Spleen (tissue), 11 donors: ENCODE measurements around the gene C3orf20. TPM values are rescaled to one million over a fixed set of nuclear protein-coding genes. Genes with fewer than 3 reads are reported as not detected.
A peak's percentile ranks its signal among the peaks of the same experiment; 100 is the strongest.

Source experiments
- DNase-seq: peaks from one replicate; pipeline ENCODE4 v3.0.0-alpha.2; 2020
- H3K27ac ChIP-seq, 8 donors: fragments of 200-600 bp; sonication (generic) in 7 of 8; 1 replicate in 4 of 8; 2 replicates in 4 of 8; pipeline versions ENCODE4 v1.5.0 to v1.8.0; 2016 to 2021; ENCODE audit warnings: inconsistent platforms in 4 of 8, mild to moderate bottlenecking in 4 of 8, moderate library complexity in 1 of 8
- H3K27me3 ChIP-seq, 7 donors: fragments of 200-600 bp; sonication (generic) in 6 of 7; replicated peaks in 1 of 7; 1 replicate in 4 of 7; 2 replicates in 3 of 7; pipeline versions ENCODE4 v1.5.0 to v1.8.0; 2016 to 2021; ENCODE audit warnings: inconsistent platforms in 3 of 7, mild to moderate bottlenecking in 1 of 7
- H3K36me3 ChIP-seq, 6 donors: fragments of 200-600 bp; sonication (generic) in 5 of 6; 1 replicate in 4 of 6; 2 replicates in 2 of 6; pipeline versions ENCODE4 v1.5.0 to v1.8.0; 2016 to 2021; ENCODE audit warnings: inconsistent platforms in 2 of 6
- H3K4me1 ChIP-seq, 6 donors: fragments of 200-600 bp; sonication (generic) in 5 of 6; 1 replicate in 3 of 6; 2 replicates in 3 of 6; pipeline versions ENCODE4 v1.5.0 to v1.8.0; 2016 to 2021; ENCODE audit warnings: inconsistent platforms in 3 of 6
- H3K4me3 ChIP-seq, 8 donors: fragments of 200-600 bp; sonication (generic) in 7 of 8; 1 replicate in 4 of 8; 2 replicates in 4 of 8; pipeline versions ENCODE4 v1.5.0 to v1.8.0; 2016 to 2021; ENCODE audit warnings: inconsistent platforms in 4 of 8, mild to moderate bottlenecking in 4 of 8, moderate library complexity in 2 of 8
- H3K9me3 ChIP-seq, 8 donors: fragments of 200-600 bp; sonication (generic) in 7 of 8; 1 replicate in 4 of 8; 2 replicates in 4 of 8; pipeline versions ENCODE4 v1.5.0 to v1.8.0; 2016 to 2021; ENCODE audit warnings: inconsistent platforms in 4 of 8
- POLR2A ChIP-seq, 3 donors: fragments of 450-650 bp; IDR thresholded peaks; one replicate each; pipeline ENCODE4 v1.5.1; 2017; ENCODE audit warnings: antibody characterized with exemption in 3 of 3, mild to moderate bottlenecking in 1 of 3
- POLR2AphosphoS5 ChIP-seq, 3 donors: sonication (generic); formaldehyde crosslinking; IDR thresholded peaks; one replicate each; pipeline ENCODE4 v1.5.1; 2017; ENCODE audit warnings: antibody characterized with exemption in 3 of 3
- WGBS, 5 donors: extraction: QIAGEN DNeasy Blood & Tissue Kit in 3 of 5; methylation state at CpG; one replicate each; pipeline versions ENCODE4 v1.1.5 to v1.1.7; 2013 to 2018; 5-methylcytosine and 5-hydroxymethylcytosine counted together
- intact Hi-C: fragments of 100-400 bp; cut with DNase I; formaldehyde crosslinking; loops from one replicate; pipeline ENCODE4 v1.15.0; 2023; ENCODE audit warnings: low total_unique reads
- polyA plus RNA-seq, 3 donors: library from polyadenylated mRNA; stranded (reverse); fragments of 200-250 nt; gene quantifications; one replicate each; pipeline ENCODE4 v1.2.1, GENCODE V29; 2013
- total RNA-seq, 7 donors: library from RNA; depleted of rRNA in 3 of 7; stranded (reverse); fragments of >200 nt in 3 of 7; fragmentation: NEBNext Ultra II Directional in 4 of 7; extraction: Animal tissue kit (Norgen Biotek cat#: 25700) in 4 of 7; gene quantifications; one replicate each; pipeline versions ENCODE4 v1.1.0 to v1.2.1, GENCODE V29; 2016 to 2021
- TF ChIP-seq, protein P1 (sequence below), 11 experiments: fragments of 200-600 bp in 7 of 11; fragments of 450-650 bp in 4 of 11; sonication (generic) in 4 of 11; IDR thresholded peaks in 8 of 11; conservative IDR thresholded peaks in 3 of 11; 1 replicate in 7 of 11; 2 replicates in 4 of 11; pipeline versions ENCODE4 v1.4.0 to v1.8.0; 2016 to 2021; ENCODE audit warnings: antibody characterized with exemption in 11 of 11, inconsistent platforms in 4 of 11, mild to moderate bottlenecking in 1 of 11
- donor health status: healthy with polysubstance abuse.
- donor health status: DM: no; HTN: no; CAD: no; lungs with moderate emphysema.
- donor health status: DM: no; HTN: no; CAD: no.
- donor health status: Bipolar disorder and iron deficiency.
- donor health status: healthy.
- donor health status: DM: no; HTN: no; CAD: no.
- donor health status: DM: yes; HTN: yes; CAD: no.

The C3orf20 gene
- total and polyA plus RNA-seq, 10 donors: 0.17 to 1.1 (median 0.30) TPM; not detected in 3

DNA sequence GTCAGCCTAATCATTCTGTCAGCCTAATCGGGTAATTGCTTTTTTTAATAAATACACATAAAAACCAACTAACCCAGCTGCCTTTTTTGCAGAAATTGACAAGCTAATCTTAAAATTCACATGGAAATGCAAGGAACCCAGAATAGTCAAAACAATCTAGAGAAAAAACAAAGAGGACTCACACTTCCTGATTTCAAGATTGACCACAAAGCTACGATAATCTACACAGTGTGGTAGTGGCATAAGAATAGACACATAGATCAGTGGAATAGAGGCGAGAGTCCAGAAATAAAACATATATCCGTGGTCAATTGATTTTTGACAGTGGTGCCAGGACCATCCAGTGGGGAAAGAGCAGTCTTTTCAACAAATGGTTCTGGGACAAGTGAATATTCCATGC, 2.4 kb upstream of the C3orf20 start:
- no peak for DNase-seq
- Histone ChIP-seq H3K4me3 (no peak overlapping the region), H3K9me3 (no peaks in the 10 kb centered on the region), H3K4me1 (no peaks in the 10 kb centered on the region), H3K36me3 (peaks cover 5 to 67% (median 57%) of the 10 kb centered on the region in 6 donors), H3K27ac (no peak overlapping the region), H3K27me3 (no peaks in the 10 kb centered on the region)
- 59 to 81% (median 70%) methylated on average over 4 of the region's 4 CpGs for WGBS, 5 donors
- TF ChIP-seq POLR2AphosphoS5 (IDR thresholded peaks at IDR 0.05) (no peak), POLR2A (IDR thresholded peaks at IDR 0.05) (no peak)
- TF ChIP-seq, protein P1, sequence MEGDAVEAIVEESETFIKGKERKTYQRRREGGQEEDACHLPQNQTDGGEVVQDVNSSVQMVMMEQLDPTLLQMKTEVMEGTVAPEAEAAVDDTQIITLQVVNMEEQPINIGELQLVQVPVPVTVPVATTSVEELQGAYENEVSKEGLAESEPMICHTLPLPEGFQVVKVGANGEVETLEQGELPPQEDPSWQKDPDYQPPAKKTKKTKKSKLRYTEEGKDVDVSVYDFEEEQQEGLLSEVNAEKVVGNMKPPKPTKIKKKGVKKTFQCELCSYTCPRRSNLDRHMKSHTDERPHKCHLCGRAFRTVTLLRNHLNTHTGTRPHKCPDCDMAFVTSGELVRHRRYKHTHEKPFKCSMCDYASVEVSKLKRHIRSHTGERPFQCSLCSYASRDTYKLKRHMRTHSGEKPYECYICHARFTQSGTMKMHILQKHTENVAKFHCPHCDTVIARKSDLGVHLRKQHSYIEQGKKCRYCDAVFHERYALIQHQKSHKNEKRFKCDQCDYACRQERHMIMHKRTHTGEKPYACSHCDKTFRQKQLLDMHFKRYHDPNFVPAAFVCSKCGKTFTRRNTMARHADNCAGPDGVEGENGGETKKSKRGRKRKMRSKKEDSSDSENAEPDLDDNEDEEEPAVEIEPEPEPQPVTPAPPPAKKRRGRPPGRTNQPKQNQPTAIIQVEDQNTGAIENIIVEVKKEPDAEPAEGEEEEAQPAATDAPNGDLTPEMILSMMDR (IDR thresholded peaks at IDR 0.05 in 8 of 11, conservative IDR thresholded peaks at IDR 0.05 in 3 of 11): no peak
- intact Hi-C loops: loop anchor here (5.0 to 10.0 kb wide), 2 partner anchors 102 to 250 kb away; no protein-coding TSS in a partner anchor

GRCh38 chr3:14676881-14677280, 1.9 kb downstream of the C3orf20 start:
- intact Hi-C loops: loop anchor here (10.0 kb wide), 1 partner anchor 98 kb away; no protein-coding TSS in a partner anchor
- Histone ChIP-seq H3K9me3 (peaks cover 0 to 15% (median 7%) of the 10 kb centered on the region in 8 donors), H3K4me3 (no peak overlapping the region), H3K27me3 (no peaks in the 10 kb centered on the region), H3K27ac (no peak overlapping the region), H3K4me1 (no peaks in the 10 kb centered on the region), H3K36me3 (peaks cover 0 to 24% (median 14%) of the 10 kb centered on the region in 6 donors)
- WGBS, 5 donors: 88 to 97% (median 92%) methylated on average over 4 of the region's 4 CpGs
- TF ChIP-seq, protein P1 (IDR thresholded peaks at IDR 0.05 in 8 of 11, conservative IDR thresholded peaks at IDR 0.05 in 3 of 11): no peak
- TF ChIP-seq POLR2A (IDR thresholded peaks at IDR 0.05) (no peak), POLR2AphosphoS5 (IDR thresholded peaks at IDR 0.05) (no peak)
- no peak for DNase-seq

DNA sequence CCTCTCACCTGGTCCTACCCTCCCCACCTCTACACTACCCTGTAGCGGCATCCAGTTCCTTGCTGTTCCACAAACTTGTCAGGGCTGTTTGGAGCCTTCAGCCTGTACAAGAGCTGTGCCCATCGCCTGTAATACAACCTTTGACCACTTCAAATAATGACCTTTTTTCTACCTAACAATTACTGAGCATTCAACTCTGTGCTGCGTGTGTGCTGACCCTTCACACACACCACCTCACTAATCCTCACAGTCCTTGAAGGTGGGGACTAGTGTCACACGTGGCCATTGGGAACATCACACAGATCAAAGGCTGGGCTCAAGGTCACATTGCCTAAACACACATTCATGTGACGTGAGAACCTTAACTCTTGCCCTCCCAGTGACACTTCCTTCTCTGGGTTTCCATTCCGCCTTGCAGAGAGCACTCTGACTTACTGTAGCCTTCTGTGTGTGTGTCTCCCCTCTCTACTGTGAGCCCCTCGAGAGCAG, 3.1 kb downstream of the C3orf20 start:
- H3K9me3 ChIP-seq: peaks cover 0 to 15% (median 7%) of the 10 kb centered on the region in 8 donors
- intact Hi-C loops: loop anchor here (10.0 kb wide), 1 partner anchor 97 kb away; no protein-coding TSS in a partner anchor
- no peak for DNase-seq
- 64 to 85% (median 71%) methylated on average over 7 of the region's 7 CpGs for WGBS, 5 donors
- no peaks in the 10 kb centered on the region for H3K4me1 ChIP-seq
- no peak for TF ChIP-seq POLR2A (IDR thresholded peaks at IDR 0.05)
- TF ChIP-seq, protein P1 (IDR thresholded peaks at IDR 0.05 in 8 of 11, conservative IDR thresholded peaks at IDR 0.05 in 3 of 11): no peak
- TF ChIP-seq POLR2AphosphoS5 (IDR thresholded peaks at IDR 0.05): peak in 1 of 3 donors; percentile 31
- H3K4me3 ChIP-seq: no peak overlapping the region
- H3K27ac ChIP-seq: no peak overlapping the region
- peaks cover 0 to 12% (median 3%) of the 10 kb centered on the region in 6 donors for H3K36me3 ChIP-seq
- H3K27me3 ChIP-seq: no peaks in the 10 kb centered on the region

DNA sequence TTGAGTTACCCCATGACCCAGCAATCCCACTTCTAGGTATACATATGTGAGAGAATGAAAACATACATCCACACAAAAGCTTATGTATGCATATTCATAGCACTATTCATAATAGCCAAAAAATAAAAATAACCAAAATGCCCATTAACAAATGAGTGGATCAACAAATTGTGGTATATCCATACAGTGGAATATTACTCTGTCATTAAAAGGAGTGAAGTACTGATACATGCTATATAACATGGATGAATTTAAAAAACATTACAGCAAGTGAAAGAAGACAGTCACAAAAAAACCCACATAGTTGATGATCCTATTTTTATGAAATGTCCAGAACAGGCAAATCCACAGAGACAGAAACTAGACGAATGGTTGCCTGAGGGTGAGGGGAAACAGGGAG, 5.2 kb downstream of the C3orf20 start:
- peaks cover 0 to 15% (median 7%) of the 10 kb centered on the region in 8 donors for H3K9me3 ChIP-seq
- H3K4me1 ChIP-seq: no peaks in the 10 kb centered on the region
- H3K27ac ChIP-seq: no peak overlapping the region
- 92 to 98% (median 97%) methylated on average over 1 of the region's 1 CpG for WGBS, 5 donors
- no peak overlapping the region for H3K4me3 ChIP-seq
- DNase-seq: no peak
- H3K36me3 ChIP-seq: no peaks in the 10 kb centered on the region
- H3K27me3 ChIP-seq: no peaks in the 10 kb centered on the region
- intact Hi-C loops: no loop called here
- TF ChIP-seq POLR2A (IDR thresholded peaks at IDR 0.05): no peak
- TF ChIP-seq POLR2AphosphoS5 (IDR thresholded peaks at IDR 0.05): no peak
- TF ChIP-seq, protein P1 (IDR thresholded peaks at IDR 0.05 in 8 of 11, conservative IDR thresholded peaks at IDR 0.05 in 3 of 11): no peak
